ENCODE results near the gene HOXA4.

HOXA4 gene

DNA sequence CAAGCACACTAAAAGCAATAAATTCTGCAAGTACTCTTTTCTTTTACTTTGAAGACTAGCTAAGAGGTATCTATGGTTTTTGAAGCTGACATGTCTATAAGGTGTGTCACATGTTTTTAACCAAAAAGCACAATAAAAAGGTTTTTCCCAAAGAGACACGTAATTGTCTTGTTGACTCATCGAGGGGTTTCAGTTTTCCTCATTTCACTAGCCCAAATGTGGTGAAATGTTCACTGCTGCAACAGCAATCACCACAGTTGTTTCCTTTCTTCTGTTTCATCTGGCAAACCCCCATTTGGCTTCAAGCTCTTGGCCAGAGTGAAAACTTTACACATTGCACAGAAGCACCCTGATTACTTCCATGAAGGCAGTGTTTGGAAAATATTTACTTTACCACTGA, 3.8 kb upstream of the HOXA4 start:
- FAIRE-seq (no peak), DNase-seq (ENCODE audit: insufficient read length, low spot score) (no peak)
- TF ChIP-seq SPI1 (IDR thresholded peaks at IDR 0.05; ENCODE audit: low read depth, low read length) (no peak), POLR2A (IDR thresholded peaks at IDR 0.05; ENCODE audit: low read depth, low read length) (no peak), TAF1 (IDR thresholded peaks at IDR 0.05; ENCODE audit: low read depth, low read length) (no peak)

DNA sequence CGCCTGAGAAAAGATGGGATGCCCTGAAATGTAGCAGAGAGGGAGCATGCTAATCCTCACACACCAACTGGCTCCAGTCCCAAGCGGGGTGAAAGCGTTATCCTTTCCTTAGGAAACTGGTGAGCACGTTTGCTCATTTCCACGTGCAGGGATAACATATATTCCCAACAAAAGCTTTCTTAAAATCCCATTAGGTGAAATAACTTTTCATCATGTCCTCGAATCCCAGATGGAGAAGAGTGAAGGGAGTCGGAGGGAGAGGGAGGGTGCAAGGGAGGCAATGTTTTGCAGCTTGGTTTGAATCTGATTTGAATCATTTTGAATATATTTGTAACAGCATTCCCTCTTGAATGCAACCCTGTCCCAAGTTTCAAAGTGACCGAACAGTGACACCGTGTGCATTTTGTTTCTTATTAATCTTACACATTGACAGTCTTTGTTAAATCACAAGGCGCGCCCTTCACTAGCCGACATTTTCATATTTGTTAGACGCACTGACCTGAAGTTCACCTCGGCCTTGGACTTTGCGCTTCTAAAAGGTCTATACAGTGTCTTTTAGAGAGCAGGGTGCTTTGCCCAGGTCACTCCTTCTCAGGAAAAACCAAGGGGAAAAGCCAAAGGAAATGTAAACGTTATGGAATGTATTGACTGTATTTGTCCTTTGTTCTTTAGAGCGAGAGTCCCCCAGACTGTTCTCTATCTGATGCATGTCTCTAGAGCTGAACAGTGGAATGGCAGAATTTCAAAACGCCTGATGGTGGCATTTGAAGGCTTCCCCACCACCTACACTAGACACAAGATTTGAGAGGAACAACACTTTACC, 3.1 kb upstream of the HOXA4 start:
- no peak for TF ChIP-seq TAF1 (IDR thresholded peaks at IDR 0.05; ENCODE audit: low read depth, low read length)
- TF ChIP-seq POU2F2 (IDR thresholded peaks at IDR 0.05; ENCODE audit: low read depth, low read length) = no peak
- no peak for TF ChIP-seq POLR2A (IDR thresholded peaks at IDR 0.05; ENCODE audit: low read depth, low read length)
- no peak for TF ChIP-seq POLR2AphosphoS5 (IDR thresholded peaks at IDR 0.05; ENCODE audit: low read depth, low read length)
- no peak for TF ChIP-seq SPI1 (IDR thresholded peaks at IDR 0.05; ENCODE audit: low read depth, low read length)
- FAIRE-seq (no peak), DNase-seq (ENCODE audit: insufficient read length, low spot score) (no peak)

DNA sequence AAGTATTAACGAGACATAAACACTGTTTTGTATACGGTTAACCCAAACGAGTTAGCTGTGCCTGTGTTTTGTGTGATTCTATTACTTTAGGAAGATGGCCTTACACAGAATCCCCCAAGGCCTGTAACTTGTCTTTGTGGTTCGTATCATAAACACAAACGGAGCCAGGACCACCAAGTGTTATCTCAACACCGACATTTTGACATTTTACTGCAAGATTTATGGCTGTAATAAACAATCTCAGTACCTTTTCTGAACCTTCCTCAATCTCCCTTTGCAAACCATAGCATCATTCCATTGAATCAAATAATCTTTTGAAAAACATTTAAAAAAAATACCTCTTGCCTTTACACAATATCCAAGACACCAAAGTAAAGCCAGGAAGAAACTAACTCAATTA, 2.4 kb upstream of the HOXA4 start:
- FAIRE-seq = no peak
- no peak for TF ChIP-seq POLR2A (IDR thresholded peaks at IDR 0.05; ENCODE audit: low read depth, low read length)
- TF ChIP-seq POLR2AphosphoS5 (IDR thresholded peaks at IDR 0.05; ENCODE audit: low read depth, low read length) = no peak
- no peak for TF ChIP-seq PAX5 (IDR thresholded peaks at IDR 0.05; ENCODE audit: insufficient read depth, low read length, severe bottlenecking)
- no peak for TF ChIP-seq TAF1 (IDR thresholded peaks at IDR 0.05; ENCODE audit: low read depth, low read length)
- no peak for TF ChIP-seq POU2F2 (IDR thresholded peaks at IDR 0.05; ENCODE audit: low read depth, low read length)
- no peak for TF ChIP-seq SPI1 (IDR thresholded peaks at IDR 0.05; ENCODE audit: low read depth, low read length)
- no peak for DNase-seq (ENCODE audit: insufficient read length, low spot score)

DNA sequence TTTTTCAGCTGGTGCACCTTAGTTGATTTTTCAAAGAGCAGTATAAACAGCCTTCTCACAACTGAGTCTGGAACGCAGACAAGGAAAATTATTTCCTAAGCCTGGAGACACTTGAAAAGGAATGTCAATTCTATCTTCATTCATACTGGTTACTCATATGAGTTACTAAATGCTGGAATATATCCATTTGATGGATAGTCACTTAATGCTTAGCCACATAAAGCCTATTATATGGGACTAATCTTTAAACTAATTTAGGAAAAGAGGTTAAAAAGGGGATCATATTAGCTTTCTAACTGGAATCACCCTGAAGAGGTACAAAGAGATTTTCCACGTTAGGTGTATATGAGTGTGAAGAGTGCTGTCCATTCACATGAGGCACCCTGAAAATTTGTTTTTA, 1.7 kb upstream of the HOXA4 start:
- TF ChIP-seq TAF1 (IDR thresholded peaks at IDR 0.05; ENCODE audit: low read depth, low read length) = no peak
- no peak for TF ChIP-seq SPI1 (IDR thresholded peaks at IDR 0.05; ENCODE audit: low read depth, low read length)
- no peak for TF ChIP-seq PAX5 (IDR thresholded peaks at IDR 0.05; ENCODE audit: insufficient read depth, low read length, severe bottlenecking)
- TF ChIP-seq POU2F2 (IDR thresholded peaks at IDR 0.05; ENCODE audit: low read depth, low read length) = no peak
- TF ChIP-seq POLR2A (IDR thresholded peaks at IDR 0.05; ENCODE audit: low read depth, low read length) = no peak
- TF ChIP-seq POLR2AphosphoS5 (IDR thresholded peaks at IDR 0.05; ENCODE audit: low read depth, low read length) = no peak
- DNase-seq (ENCODE audit: insufficient read length, low spot score) = no peak
- FAIRE-seq = no peak

DNA sequence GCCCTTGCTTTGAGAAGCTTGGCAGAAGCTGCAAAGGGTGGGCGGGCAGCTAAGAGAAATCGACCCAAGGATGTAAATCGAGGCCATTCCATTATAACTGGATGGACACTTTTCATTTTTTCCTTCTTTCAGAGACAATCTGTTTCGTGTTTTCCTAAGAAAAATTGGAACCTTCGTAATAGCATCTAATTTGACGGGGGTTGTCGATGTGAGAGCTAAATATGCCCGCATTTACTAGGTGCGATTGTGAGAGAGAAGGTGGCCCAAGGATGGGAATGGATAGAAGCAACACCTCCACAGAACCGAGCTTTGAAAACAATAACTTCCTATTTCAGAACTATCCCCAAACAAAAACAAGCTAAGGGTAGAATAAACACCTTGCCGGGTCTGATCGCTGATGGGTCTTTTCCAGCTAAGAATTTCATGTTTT, 848 bp upstream of the HOXA4 start:
- TF ChIP-seq PAX5 (IDR thresholded peaks at IDR 0.05; ENCODE audit: insufficient read depth, low read length, severe bottlenecking) (no peak), SPI1 (IDR thresholded peaks at IDR 0.05; ENCODE audit: low read depth, low read length) (no peak)
- no peak for DNase-seq (ENCODE audit: insufficient read length, low spot score)
- no peak for FAIRE-seq

DNA sequence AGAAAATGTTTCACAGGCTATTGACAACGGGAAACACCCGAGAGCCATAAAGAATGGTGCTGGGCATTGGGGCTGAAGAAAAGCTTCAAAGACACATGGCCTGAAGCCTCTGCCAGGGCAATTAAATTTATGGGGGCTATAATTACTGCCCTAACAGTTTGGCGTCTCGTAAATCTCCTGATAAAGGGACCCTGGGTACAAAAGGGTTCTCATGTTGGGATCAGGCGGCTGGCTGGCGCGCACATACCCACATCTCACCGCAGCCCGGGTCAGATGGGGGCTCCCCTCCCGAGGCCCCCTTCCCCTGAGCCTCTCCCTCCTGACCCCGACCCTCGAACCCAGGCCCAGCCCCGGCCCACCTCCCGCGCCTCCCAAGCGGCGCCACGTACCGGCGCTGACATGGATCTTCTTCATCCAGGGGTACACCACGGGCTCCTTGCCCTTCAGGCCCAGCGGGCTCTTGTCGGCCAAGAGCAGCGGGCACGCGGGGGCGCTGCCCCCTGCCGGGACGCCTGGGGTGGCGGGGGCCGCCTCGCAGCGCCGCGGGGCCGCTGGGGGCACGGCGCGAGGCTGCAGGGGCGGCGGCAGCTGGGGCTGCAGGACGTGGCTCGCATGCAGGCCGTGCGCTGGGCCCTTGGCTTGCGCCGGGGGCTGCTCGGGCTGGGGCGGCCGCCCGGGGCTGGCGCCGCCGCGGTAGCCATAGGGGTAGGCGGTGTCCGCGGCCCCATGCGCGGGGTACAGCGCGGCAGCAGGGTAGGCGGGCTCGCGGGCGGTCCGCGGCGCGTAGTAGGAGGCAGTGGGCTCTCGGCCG, 623 bp downstream of the HOXA4 start:
- TF ChIP-seq POU2F2 (IDR thresholded peaks at IDR 0.05; ENCODE audit: low read depth, low read length) (no peak), POLR2AphosphoS5 (IDR thresholded peaks at IDR 0.05; ENCODE audit: low read depth, low read length) (no peak), POLR2A (IDR thresholded peaks at IDR 0.05; ENCODE audit: low read depth, low read length) (no peak), TAF1 (IDR thresholded peaks at IDR 0.05; ENCODE audit: low read depth, low read length) (no peak), SPI1 (IDR thresholded peaks at IDR 0.05; ENCODE audit: low read depth, low read length) (no peak), PAX5 (IDR thresholded peaks at IDR 0.05; ENCODE audit: insufficient read depth, low read length, severe bottlenecking) (no peak)
- DNase-seq (ENCODE audit: insufficient read length, low spot score) = no peak
- no peak for FAIRE-seq

DNA sequence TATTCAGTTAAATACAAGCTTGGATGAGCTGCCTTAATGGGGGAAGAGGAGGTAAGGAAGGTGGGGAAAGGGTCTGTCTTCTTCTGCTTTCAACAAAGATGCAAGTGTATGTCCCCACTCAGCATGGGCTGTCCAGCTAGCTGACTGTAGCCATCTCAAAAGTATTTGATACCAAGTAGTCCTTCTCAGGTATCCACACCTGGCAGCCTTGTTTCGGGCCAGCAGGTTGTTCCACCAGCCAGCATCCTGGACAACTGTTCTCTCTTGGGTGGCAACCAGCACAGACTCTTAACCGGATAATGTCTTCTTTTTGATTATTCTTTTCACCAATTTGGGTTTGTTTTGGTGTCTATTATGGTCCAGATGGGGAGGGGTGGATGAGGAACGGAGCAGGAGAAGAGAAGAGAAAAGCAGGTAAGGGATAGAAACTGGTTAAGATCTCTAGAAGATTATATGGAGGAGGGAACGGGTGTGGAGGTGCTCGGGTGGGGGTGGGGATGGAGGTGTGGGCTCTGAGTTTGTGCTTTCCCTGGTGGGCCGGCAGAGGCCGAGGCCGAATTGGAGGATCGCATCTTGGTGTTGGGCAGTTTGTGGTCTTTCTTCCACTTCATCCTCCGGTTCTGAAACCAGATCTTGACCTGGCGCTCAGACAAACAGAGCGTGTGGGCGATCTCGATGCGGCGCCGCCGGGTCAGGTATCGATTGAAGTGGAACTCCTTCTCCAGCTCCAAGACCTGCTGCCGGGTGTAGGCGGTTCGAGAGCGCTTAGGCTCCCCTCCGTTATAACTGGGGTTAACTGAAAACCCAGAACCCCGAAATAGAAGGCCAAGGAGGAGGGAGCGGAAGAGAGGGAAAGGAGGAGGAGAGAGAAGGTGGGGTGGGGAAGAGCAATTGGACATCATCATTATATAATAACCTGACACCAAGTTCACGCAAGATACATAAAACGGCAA, 1.5 kb downstream of the HOXA4 start:
- FAIRE-seq = no peak
- no peak for TF ChIP-seq POLR2AphosphoS5 (IDR thresholded peaks at IDR 0.05; ENCODE audit: low read depth, low read length)
- no peak for TF ChIP-seq POLR2A (IDR thresholded peaks at IDR 0.05; ENCODE audit: low read depth, low read length)
- TF ChIP-seq TAF1 (IDR thresholded peaks at IDR 0.05; ENCODE audit: low read depth, low read length) = no peak
- no peak for TF ChIP-seq PAX5 (IDR thresholded peaks at IDR 0.05; ENCODE audit: insufficient read depth, low read length, severe bottlenecking)
- TF ChIP-seq SPI1 (IDR thresholded peaks at IDR 0.05; ENCODE audit: low read depth, low read length) = no peak
- no peak for TF ChIP-seq POU2F2 (IDR thresholded peaks at IDR 0.05; ENCODE audit: low read depth, low read length)
- DNase-seq (ENCODE audit: insufficient read length, low spot score) = no peak

DNA sequence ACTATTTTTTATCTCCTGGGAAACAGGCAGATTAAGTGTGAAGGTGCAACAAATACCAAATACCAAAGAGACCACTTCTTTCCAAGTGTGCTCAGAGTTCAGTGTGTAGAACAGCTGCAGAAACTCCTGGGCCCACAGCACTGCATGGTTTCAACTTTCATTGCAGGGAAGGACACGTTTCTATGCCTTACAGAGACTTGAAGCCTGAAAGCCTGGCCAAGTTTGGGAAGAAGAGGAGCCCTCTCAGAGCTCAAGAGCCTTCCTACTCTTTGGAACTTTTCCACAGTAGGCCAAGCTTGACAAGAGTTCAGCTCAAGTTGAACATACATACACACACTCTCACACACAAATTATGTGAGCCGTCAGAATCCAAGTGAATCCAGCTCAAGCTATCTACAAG, 2.5 kb downstream of the HOXA4 start:
- no peak for DNase-seq (ENCODE audit: insufficient read length, low spot score)
- no peak for TF ChIP-seq POLR2A (IDR thresholded peaks at IDR 0.05; ENCODE audit: low read depth, low read length)
- no peak for TF ChIP-seq TAF1 (IDR thresholded peaks at IDR 0.05; ENCODE audit: low read depth, low read length)
- no peak for TF ChIP-seq SPI1 (IDR thresholded peaks at IDR 0.05; ENCODE audit: low read depth, low read length)
- no peak for TF ChIP-seq PAX5 (IDR thresholded peaks at IDR 0.05; ENCODE audit: insufficient read depth, low read length, severe bottlenecking)
- no peak for TF ChIP-seq POU2F2 (IDR thresholded peaks at IDR 0.05; ENCODE audit: low read depth, low read length)
- TF ChIP-seq POLR2AphosphoS5 (IDR thresholded peaks at IDR 0.05; ENCODE audit: low read depth, low read length) = no peak
- FAIRE-seq = no peak
